ENCODE results near the gene ALG9. TPM values are rescaled to one million over a fixed set of nuclear protein-coding genes. Genes with fewer than 3 reads are reported as not detected.

Gene ALG9
- total RNA-seq, 2 donors from 2014 or later: 25.3 to 26.6 TPM

DNA sequence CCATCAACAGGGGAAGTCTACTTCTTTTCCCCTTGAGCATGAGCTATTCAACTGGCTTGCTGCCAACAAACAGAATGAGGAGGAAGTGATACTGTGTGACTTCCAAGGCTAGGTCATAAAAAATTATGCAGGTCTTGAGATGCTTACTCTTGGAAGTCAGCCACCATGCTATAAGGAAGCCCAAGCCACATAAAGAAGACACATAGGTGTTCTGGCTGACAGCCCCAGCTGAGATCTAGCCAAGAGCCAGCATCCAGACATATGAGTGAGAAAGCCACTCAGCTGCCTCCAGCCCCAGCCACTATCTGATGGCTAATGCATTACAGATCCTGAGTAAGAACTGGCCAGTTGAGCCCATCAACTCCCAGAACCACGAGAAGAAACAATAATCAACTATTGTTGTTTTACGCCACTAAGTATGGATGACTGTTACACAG lies 74.2 kb downstream of the ALG9 start:
- H3K4me1 ChIP-seq (ENCODE audit: control insufficient read depth, insufficient read depth, low read length): no peaks in the 10 kb centered on the region
- no peaks in the 10 kb centered on the region for H3K27me3 ChIP-seq (ENCODE audit: control insufficient read depth, insufficient read depth, low read length, poor library complexity, severe bottlenecking)
- Mint-ChIP-seq H3K36me3 (ENCODE audit: low read depth) (peaks cover 19% of the 10 kb centered on the region), H3K4me3 (no peak overlapping the region), H3K27ac (no peak overlapping the region), H3K9me3 (no peaks in the 10 kb centered on the region), H3K4me1 (peaks cover 11% of the 10 kb centered on the region), H3K27me3 (ENCODE audit: insufficient read depth) (no peaks in the 10 kb centered on the region)
- no peak overlapping the region for H3K4me3 ChIP-seq (ENCODE audit: low read length)
- H3K9ac ChIP-seq (ENCODE audit: extremely low read depth, low read length, poor library complexity, severe bottlenecking): no peak overlapping the region
- no peak overlapping the region for H3K27ac ChIP-seq (ENCODE audit: low read depth, low read length)
- 95 to 96% methylated on average over 2 of the region's 2 CpGs for WGBS, 2 experiments (ENCODE audit: insufficient coverage in 1 of 2, insufficient read length in 1 of 2)
- no peaks in the 10 kb centered on the region for H3K9me3 ChIP-seq (ENCODE audit: control insufficient read depth, low read length)
- TF ChIP-seq, protein P1, sequence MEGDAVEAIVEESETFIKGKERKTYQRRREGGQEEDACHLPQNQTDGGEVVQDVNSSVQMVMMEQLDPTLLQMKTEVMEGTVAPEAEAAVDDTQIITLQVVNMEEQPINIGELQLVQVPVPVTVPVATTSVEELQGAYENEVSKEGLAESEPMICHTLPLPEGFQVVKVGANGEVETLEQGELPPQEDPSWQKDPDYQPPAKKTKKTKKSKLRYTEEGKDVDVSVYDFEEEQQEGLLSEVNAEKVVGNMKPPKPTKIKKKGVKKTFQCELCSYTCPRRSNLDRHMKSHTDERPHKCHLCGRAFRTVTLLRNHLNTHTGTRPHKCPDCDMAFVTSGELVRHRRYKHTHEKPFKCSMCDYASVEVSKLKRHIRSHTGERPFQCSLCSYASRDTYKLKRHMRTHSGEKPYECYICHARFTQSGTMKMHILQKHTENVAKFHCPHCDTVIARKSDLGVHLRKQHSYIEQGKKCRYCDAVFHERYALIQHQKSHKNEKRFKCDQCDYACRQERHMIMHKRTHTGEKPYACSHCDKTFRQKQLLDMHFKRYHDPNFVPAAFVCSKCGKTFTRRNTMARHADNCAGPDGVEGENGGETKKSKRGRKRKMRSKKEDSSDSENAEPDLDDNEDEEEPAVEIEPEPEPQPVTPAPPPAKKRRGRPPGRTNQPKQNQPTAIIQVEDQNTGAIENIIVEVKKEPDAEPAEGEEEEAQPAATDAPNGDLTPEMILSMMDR (conservative IDR thresholded peaks at IDR 0.05): no peak
- peaks cover 6% of the 10 kb centered on the region for H3K36me3 ChIP-seq (ENCODE audit: control insufficient read depth, insufficient read depth, low read length)
- no peak for DNase-seq

DNA sequence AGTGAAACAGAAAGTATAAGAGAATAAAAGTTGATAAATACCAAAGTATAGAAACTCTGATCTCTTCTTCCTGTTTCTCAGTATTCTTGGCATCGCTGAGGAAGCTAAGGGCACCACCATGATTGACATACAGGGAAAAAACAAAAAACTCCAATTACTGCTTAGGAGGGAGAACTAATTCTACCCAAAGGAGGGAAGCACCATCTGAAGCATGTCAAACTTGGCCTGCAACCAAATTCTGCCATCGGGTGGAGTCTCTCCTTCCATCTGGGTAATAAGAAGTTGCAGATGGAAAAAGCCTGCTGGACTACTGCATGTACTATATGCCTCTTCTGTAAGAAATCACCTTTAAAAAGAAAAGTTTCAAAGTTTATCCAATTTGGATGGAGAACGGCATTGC lies 74.7 kb downstream of the ALG9 start:
- WGBS, 2 experiments (ENCODE audit: insufficient coverage in 1 of 2, insufficient read length in 1 of 2): 95 to 100% methylated on average over 1 to 3 of the region's 3 CpGs
- TF ChIP-seq, protein P1 (conservative IDR thresholded peaks at IDR 0.05): no peak
- no peak overlapping the region for H3K27ac ChIP-seq (ENCODE audit: low read depth, low read length)

DNA sequence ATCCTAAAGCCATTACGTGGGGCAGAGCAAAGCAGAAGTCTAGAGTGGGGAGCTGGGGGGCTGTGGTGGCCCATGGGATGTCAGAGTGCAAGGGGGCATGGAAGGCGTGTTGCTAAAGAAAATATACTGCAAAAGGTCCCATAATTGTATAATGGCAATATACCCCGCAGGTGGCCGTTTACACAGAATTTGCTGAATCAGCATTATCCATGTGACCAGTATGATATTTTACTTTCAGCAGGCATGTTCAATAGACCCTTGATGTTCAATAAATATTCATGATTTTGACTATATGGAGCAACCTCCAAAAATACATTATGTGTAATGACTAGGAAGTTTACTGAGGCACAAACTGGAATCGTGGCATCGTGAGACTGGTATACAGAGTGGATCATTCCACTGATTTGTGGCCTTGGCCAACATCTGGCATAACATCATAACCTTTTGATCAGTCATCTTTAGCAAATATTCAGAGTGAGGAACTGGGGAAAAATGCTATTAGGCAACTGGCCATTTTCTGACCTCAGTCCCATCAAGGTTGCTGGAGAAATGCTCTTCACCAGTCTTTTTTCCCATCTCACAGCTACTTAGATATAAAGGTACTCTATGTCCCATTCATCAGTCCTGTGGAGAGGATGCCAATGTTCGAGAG lies 75.9 kb downstream of the ALG9 start:
- Histone ChIP-seq H3K4me1 (ENCODE audit: control insufficient read depth, insufficient read depth, low read length) (no peaks in the 10 kb centered on the region), H3K4me3 (ENCODE audit: low read length) (no peak overlapping the region), H3K9me3 (ENCODE audit: control insufficient read depth, low read length) (no peaks in the 10 kb centered on the region), H3K36me3 (ENCODE audit: control insufficient read depth, insufficient read depth, low read length) (peaks cover 6% of the 10 kb centered on the region), H3K27me3 (ENCODE audit: control insufficient read depth, insufficient read depth, low read length, poor library complexity, severe bottlenecking) (no peaks in the 10 kb centered on the region), H3K9ac (ENCODE audit: extremely low read depth, low read length, poor library complexity, severe bottlenecking) (no peak overlapping the region), H3K27ac (ENCODE audit: low read depth, low read length) (no peak overlapping the region)
- 93 to 97% methylated on average over 7 of the region's 7 CpGs for WGBS, 2 experiments (ENCODE audit: insufficient coverage in 1 of 2, insufficient read length in 1 of 2)
- Mint-ChIP-seq H3K36me3 (ENCODE audit: low read depth) (peaks cover 14% of the 10 kb centered on the region), H3K9me3 (no peaks in the 10 kb centered on the region), H3K4me1 (peaks cover 4% of the 10 kb centered on the region), H3K4me3 (no peak overlapping the region), H3K27me3 (ENCODE audit: insufficient read depth) (no peaks in the 10 kb centered on the region), H3K27ac (no peak overlapping the region)
- TF ChIP-seq, protein P1 (conservative IDR thresholded peaks at IDR 0.05): no peak
- DNase-seq: no peak

More for the DNA sequence above, 74.7 kb downstream of the ALG9 start:
- H3K36me3 ChIP-seq (ENCODE audit: control insufficient read depth, insufficient read depth, low read length): peaks cover 6% of the 10 kb centered on the region
- Mint-ChIP-seq H3K27ac (no peak overlapping the region), H3K27me3 (ENCODE audit: insufficient read depth) (no peaks in the 10 kb centered on the region), H3K4me3 (no peak overlapping the region), H3K36me3 (ENCODE audit: low read depth) (peaks cover 17% of the 10 kb centered on the region), H3K4me1 (peaks cover 6% of the 10 kb centered on the region), H3K9me3 (no peaks in the 10 kb centered on the region)
- H3K27me3 ChIP-seq (ENCODE audit: control insufficient read depth, insufficient read depth, low read length, poor library complexity, severe bottlenecking): no peaks in the 10 kb centered on the region
- H3K9ac ChIP-seq (ENCODE audit: extremely low read depth, low read length, poor library complexity, severe bottlenecking): no peak overlapping the region
- no peak for DNase-seq
- no peak overlapping the region for H3K4me3 ChIP-seq (ENCODE audit: low read length)
- no peaks in the 10 kb centered on the region for H3K9me3 ChIP-seq (ENCODE audit: control insufficient read depth, low read length)
- no peaks in the 10 kb centered on the region for H3K4me1 ChIP-seq (ENCODE audit: control insufficient read depth, insufficient read depth, low read length)
